GM04504 (cell line): ENCODE measurements around the gene DAPK2.

ENCODE experiments used
- DNase-seq: peaks from one replicate; pipeline ENCODE4 v3.0.0-alpha.2; 2012; ENCODE audit warnings: low read depth

DAPK2 gene

GRCh38 chr15:63892794-63893441 is 153.4 kb downstream of the DAPK2 start:
- DNase-seq = no peak

DNA sequence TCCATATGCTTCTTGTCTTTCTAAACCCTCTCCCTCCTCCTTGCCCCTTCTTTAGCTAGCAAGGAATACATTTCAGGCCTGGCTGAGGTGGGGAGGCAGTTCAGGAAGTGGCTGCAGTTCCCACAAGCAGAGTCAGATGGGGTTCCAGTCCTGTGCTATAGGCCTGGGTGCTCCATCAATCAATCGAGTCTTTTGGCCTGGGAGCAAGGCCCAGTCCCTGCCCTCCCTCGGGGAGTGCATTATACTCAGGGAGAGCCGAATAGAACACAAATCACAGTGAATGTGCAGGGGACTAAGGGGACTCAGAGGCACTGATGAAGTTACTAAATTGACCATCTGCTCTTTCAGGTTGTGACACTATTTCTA is 154.5 kb downstream of the DAPK2 start:
- DNase-seq = no peak

DNA sequence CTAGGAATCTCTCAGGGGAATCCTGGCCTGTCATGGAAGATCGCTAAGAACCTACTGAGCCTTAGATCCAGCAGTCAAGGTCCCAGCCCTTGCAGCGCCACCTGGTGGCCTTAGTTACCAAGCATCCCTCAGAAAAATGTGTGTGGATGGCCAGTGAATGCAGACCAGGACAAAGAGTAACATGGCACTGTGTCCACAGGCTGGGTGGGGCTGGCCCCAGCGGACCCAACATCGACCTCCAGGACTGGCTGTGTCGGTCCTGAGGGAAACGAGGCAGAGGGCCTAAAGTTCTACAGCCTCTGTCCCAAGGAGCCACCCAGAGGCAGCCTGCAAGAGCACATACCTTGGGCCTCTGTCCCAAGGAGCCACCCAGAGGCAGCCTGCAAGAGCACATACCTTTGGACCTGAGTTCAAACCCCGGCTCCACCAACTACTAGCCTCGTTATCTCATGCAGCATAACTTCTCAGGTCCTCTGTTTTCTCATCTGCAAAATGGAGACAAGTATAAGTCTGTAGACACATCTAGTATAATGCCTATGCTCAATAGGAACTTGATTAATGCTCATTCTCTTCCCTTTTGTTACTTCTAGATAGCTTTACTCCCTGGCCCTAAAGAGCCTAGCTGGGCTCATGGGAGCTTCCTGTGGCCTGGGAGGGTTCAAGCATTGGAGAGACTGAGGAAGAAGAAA is 155.1 kb downstream of the DAPK2 start:
- DNase-seq = peak; percentile 50

GRCh38 chr15:63890617-63891016 is 155.7 kb downstream of the DAPK2 start:
- DNase-seq = no peak

DNA sequence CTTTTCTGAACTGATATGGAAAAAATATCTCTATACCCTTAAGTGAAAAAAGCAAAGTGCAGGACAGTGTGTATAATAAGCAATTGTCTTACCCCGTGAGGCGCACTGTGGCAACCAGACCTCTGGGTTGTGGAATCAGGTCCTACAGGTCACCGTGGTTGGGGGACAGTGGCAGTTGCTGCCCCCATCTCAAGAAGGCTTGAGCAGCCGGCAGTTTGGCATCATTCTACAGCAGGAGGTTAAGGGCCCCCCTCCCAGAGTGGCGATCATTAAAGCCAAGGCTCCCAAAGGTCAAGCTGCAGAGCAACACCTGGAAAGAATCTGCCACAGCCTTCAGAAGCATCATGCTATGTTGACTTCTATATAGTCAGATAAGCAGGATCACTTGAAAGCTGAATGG is 156.5 kb downstream of the DAPK2 start:
- no peak for DNase-seq

DNA sequence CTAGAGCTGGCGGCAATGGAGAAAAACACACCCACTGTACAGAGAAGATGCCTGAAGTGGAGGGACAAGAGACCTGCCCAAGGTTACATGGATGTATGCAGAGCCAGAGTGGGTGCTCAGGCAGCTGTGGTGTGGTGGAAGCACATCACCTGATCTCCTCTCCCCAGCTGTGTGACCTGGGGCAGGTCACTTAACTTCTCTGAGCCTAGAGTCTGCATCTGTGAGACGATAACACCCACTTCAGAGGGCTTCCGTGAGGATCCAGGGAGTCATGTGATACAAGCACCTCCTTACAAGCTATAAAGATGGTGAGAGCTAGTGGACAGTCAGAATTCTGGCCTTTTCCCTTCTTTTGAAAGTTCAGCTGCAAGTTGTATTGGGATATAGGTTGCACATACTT is 157.5 kb downstream of the DAPK2 start:
- DNase-seq = no peak

DNA sequence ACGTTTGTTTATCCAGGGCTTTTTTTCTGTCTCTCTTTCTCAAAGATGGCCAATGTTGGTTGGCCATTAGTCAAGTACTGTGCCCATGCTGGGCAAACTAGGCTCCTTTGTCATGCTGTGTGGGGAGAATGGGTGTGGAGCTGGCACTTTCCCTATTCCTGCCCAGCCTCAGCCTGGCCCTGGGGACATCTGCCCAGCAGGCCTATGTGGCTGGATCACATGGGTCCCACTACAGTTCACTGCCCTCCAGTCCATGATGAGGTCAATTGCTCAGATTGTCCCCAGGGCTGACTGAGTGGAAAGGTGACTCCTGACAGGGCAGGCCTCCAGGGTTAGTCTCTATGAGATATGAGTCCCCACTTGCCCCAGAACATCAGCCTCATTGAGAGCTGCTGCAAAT is 158.1 kb downstream of the DAPK2 start:
- DNase-seq = no peak

- no peak for DNase-seq
Measured at GRCh38 chr15:63887630-63888029, 158.7 kb downstream of the DAPK2 start.

DNA sequence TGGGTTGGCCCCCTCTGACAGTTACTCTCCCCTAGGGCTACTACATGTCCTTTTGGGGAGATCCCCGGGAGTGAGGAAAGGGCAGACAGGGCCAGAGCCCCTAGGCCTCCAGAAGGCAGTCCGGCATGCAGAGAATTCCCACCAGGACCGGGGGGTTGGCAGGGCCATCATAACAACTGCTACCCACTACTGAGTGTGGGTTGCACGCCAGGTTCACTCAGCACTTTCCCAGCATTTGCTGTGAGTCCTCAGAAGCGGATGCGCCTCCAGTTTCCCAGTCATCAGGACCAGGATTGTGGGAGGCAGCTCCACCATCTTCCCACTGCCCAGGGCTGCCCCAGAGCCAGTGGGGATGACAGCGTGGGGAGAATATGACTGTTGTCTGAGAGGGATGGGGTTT is 161.3 kb downstream of the DAPK2 start:
- no peak for DNase-seq

- no peak for DNase-seq
Measured at GRCh38 chr15:63881431-63881830, 164.9 kb downstream of the DAPK2 start.

GRCh38 chr15:63880744-63881143 is 165.5 kb downstream of the DAPK2 start:
- no peak for DNase-seq

- DNase-seq = no peak
Measured at GRCh38 chr15:63879995-63880394, 166.3 kb downstream of the DAPK2 start.

DNA sequence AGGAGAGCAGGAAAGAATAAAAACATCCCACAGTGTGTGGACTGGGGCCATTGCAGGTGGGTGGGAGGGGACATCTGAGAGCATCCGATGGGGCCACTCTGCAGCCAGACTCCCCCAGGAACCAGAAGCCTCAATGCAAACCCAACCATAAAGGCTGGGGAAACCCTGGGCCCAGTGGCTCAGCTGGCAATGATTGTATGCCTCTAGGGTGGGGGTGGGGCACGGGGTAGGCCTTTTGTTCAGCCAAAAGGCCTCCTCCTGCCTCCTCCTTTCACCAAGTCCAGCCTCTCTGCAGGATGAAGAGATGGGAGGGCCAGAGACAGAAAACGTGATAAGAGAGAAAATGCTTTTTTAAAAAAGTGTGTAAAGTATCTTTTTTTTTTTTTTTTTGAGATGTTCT is 167.1 kb downstream of the DAPK2 start:
- DNase-seq = no peak

- DNase-seq = no peak
Measured at GRCh38 chr15:63877713-63878271, 168.5 kb downstream of the DAPK2 start.

DNA sequence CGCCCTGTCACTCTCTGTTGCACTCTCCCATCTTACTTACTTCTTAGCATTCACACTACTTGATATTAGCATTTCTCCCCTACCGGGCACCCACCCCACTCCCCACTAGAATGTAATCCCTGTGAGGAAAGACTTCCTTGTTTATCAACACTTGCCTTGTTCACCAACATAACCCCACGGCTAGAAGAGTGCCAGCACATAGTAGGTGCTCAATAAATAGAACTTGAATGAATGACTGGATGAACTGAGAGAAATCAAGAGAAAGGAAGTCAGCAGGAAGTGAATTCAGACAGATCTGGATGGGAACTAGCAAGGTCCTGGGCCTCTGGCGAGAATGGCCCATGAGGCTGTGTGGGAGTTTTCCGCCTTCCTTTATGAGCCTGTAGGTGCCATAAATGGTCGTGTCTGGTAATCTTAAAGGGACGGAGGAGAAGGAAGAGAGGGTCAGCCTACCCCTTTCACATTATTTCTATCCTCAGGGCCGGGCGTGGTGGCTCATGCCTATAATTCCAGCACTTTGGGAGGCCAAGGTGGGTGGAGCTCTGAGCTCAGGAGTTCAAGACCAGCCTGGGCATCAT is 170.1 kb downstream of the DAPK2 start:
- DNase-seq = no peak

DNA sequence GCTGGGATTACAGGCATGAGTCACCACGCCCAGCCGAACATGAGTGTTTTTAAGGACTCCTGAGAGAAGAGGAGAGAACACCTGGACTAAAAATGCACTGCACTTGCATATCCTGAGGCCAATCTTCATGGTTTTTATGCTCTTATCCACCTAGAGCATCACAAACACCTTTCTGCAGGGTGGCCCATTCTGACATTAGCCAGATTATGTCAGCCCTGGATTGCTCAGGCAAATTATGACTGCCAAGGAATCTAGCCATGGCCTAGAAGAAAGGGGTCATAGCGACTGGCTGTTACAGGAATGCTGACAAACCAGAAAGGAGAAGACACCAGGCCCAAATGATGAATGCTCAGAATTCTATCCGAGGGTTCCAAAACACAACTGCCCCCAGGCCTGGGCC is 171.7 kb downstream of the DAPK2 start:
- no peak for DNase-seq

- no peak for DNase-seq
Measured at GRCh38 chr15:63872759-63873510, 173.3 kb downstream of the DAPK2 start.

DNA sequence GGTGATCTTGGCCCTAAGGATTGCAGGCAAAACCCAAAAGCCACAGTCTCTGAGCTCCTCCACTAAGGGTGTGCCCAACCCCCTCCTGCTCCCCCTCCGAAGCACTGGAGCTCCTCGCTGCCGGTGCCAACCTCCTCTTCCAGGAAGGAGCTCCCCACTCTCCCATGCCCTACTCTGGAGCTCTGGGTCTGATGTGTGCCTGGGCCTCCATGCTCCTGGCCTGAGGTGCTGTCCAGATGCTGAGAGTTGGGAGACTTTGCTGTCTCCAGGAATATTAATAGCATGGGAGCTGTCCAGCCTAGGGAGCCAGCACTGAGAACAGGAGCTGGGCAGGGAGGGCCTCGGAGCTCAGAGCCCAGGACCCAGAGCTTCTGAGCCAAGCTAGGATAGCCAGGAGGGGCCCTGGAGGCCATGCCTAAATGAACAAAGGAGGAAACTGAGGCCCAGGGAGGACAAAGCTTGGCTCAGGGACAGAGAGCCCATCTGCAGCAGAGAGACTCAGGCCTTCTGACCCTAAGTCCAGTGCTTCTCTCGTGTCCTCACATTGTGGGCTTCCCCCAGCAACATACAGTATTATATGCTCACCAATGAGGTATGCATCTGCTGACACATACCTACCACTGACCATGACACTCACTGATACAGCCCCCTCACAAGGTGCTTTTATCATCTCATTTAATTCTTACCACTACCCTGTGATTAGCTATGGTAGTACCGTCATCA is 175.6 kb downstream of the DAPK2 start:
- DNase-seq = peak; percentile 69

DNA sequence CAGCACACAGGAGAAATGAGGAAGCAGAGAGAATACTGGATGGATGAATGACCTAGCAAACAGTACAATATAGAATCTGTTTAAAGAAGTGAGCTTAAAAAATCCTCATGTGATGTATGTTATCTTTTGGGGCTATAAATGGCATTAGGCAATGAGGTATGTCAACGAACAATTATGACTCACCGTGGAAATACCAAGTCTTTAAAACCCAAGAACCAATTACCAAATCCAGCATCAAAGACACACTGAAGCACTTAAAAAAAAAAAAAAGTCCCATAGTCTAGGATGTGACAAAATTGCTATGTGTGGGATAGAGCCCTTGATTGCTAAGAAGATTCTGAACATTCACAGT is 176.3 kb downstream of the DAPK2 start:
- no peak for DNase-seq

- DNase-seq = no peak
Measured at GRCh38 chr15:63869371-63870042, 176.8 kb downstream of the DAPK2 start.

DNA sequence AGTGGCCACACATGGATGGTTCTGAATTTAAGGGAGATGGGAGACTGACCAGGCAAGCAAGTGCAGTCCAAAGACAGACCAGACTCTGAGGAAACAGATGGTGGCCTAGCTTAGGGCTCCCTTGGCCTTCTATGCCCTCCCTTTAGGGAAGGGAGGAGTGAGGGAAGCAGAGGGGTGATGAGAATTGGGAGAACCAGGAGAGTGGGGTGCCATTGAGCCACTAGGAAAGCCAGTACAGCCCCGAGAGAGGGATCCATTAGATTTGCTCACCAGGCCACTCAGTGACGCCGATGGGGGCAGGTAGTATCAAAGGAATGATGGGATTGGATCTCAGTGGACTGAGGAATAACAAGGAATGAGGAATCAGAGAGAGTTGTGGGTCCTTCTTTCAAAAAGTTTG is 182.1 kb downstream of the DAPK2 start:
- no peak for DNase-seq
